ENCODE data around the gene PAPPA.

- TF ChIP-seq CTCF (IDR thresholded peaks at IDR 0.05) (no peak), POLR2A (IDR thresholded peaks at IDR 0.05) (no peak)
Measured at GRCh38 chr9:116382053-116382452, 228.5 kb downstream of the PAPPA start.

All from adrenal gland (tissue), 5 donors.